Measurements from ENCODE around the gene TET3.
"Not testable (repeated sequence)": the region's sequence is repeated elsewhere in the genome, so short reads cannot be mapped to it uniquely, and the experiment has no call there.

TET3 gene

DNA sequence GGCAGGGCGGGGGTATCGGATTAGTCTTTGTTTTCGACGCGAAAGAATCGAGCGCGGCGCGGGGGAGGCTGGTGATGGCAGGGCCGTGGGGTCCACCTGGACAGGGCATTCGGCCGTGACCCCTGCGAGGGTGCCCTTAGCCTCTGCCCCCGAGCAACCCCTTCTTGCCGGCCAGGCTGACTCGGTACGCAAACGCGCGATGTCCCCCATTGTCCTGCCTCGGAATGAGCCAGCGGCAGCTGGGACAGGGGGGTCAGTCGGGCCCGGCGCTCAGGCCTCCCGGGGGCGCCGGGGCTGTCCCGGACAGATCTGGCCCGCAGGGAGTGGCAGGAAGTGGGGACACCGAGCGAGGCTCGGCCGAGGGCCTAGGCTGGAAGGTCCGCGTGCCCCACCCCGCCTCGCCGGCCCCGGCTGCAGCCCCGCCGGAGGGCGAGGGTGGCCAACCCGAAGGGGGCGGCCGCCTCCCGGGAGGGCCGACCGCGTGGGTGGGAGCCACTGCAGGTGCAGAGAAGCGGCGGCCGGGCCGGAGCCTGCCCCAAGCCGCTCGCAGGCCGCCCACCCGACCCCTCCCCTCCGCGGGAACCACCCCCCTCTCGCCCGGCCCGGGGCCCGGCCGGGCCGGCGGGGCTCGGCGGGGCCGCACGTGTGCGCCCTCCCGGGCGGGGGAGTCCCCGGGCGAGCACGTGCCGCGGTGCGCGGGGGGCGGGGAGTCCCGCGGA is at the start of gene TET3:
Gene TET3, plus strand, starts transcription at position 708 of the 719 bp plus-strand sequence. CDS start 1,494 bp downstream, outside the sequence.
- no peak for DNase-seq

DNA sequence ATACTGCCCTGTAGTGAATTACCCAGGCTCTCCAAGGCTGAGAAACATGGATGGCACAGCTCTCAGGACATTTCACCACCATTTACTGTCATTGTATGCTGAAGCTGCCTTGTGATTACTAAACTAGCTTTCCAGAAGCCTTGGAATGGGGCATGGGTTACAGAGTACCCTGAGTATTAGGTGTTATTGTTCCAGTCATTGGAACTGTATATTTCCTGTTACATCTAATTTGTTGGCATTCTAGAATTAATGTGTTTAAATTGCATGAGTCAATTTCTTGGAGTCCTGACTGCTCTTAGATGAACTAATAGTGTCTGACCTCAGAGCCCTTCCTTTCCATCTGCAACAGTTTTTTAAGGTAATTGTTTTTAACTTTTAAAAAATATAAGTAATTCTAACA is 49.1 kb upstream of the TET3 start:
- no peak for DNase-seq

DNA sequence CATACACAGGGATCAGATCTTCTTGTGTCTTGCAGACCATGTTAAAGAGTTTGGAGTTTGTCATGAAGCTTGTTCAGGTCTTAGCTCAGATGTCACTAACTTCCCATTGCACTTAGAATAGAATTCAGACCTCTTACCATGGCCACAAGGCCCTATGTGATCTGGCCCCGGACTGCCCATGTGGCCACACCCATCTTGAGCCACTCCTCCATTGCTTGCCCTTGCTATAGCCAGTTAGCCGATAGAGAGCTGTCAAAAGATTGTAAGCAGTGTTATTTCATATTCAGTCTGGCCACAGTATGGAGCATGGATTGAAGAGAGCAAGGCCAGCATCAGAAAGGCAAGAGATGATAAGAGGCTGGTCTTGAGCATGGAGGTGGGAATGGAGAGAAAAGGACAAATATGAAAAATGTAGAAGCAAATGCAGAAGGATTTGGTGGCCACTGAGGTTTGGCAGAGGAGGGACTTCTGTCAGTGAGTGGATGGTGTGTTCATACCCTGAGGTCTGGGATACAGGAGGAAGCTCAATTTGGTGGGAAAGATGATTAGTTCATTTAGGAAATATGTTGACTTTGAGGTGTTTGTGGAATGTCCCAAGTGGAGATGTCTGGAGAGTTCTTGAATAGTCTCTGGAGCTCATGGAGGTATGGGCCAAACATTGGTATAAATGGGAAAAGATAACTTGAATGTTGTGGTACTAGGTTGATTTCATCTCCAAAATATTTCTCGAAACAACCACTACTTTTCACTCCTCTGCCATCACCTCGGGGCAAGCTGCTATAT is 47.4 kb upstream of the TET3 start:
- no peak for DNase-seq

DNA sequence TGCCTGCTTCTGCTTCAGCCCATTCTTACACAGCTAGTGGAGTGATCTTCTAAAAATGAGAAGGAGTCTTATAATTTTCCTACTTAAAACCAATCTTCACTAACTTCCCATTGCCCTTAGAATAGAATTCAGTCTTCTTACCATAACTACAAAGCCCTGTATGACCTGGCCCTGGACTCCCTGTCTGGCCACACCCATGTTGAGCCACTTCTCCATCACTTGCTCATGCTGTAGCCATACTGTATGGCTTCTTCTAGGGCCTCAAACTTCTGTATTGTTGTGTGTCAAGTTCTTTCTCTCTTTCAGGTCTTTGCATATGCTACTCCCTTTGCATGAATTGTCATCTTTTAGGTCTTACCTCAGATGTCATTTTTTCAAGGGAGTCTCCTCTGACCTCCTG is 46.8 kb upstream of the TET3 start:
- no peak for DNase-seq

DNA sequence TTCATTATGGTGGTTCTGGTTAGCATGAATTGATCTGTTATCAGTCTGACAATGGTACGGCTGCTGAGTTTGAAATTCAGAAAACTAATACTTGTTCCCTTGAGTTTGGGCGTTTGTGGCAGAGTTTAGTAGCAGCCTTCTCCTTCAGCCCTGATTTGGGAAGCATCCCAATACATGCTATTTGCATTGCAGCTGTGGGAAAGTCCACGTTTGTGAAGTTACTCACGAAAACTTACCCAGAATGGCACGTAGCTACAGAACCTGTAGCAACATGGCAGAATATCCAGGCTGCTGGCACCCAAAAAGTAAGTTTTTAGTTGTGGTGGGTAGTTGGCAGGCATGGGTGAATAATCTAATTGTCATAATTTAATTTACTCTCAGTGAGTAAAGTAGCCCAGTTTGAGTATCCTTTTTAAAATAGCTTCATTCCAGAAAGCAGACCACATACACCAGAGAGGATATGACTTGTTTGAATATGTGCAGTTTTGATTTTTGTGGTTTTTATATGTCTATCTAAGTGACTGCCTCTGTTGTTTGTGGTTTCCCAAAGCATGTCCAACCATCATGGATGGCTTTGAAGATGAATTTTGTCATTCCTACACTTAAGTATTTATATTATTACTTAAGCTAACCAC is 45.9 kb upstream of the TET3 start:
- DNase-seq: no peak

DNA sequence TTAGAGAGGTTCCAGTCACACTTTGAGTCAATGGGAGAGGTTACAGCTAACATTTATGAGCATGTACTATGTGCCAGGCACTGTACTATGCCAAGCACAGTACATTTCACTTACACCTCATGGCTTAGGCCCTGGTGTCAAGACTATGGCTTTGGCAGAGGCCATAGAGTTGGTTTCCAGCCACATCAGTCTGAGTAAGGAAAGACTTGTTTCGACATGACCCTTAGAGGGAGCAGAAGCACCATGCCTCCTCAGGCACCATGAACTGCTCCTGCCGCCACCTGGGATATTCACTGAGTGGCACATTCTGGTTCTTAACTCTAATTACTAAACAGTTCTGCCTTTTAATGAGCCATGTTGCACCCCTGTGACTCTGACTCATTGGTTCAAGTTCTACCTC is 45.3 kb upstream of the TET3 start:
- no peak for DNase-seq

DNA sequence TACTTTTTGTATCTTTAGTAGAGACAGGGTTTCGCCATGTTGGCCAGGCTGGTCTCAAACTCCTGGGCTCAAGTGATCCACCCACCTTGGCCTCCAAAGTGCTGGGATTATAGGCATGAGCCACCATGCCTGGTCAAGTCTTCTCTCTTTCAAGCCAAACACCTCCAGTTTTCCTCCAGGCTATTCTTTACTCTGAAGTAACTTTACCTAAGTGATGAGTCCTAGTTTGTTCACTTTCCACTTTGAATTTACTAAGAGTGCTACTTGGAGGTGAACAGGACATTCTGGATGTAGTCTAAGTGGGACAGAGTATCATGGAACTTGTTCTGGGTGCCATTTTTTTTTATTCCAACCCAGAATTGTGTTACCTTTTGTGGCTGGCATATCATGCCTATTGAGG is 44.6 kb upstream of the TET3 start:
- DNase-seq: not testable (repeated sequence)

DNA sequence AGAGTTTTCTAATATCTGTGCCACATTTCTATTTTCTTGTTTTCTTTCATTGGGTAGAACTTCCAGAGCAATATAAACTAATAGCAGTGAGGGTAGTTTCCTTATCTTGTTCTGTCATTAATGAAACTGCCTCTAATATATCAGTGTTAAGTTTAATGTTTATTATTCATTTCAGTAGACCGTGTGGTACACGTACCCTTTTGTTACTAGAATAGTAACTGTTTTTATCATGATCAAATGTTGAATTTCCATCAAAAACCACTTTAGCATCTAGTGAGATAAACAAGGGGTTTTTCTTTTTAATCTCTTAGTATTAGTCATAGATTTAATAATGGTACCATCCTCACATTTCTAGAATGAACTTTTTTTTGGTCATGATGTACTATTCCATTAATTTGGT is 42.0 kb upstream of the TET3 start:
- no peak for DNase-seq

DNA sequence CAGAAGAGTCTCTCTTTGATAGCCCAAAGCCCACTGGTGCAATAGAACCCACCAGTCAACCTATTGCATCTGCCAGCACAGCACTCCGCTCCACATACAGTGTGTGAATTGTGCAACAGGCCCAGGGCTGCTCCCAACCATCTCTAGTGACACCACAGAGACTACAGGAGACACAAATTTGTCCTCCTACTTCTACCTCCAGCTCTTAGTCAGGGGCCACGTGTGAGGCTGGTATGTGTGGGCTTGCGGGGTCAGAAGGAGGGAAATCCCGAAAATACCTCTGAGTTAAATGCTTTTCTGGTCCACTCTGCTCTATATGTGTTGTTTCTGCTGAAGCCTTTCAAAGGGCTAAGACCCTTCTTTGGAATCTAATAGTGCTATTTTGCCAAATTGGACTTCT is 40.0 kb upstream of the TET3 start:
- DNase-seq: no peak

DNA sequence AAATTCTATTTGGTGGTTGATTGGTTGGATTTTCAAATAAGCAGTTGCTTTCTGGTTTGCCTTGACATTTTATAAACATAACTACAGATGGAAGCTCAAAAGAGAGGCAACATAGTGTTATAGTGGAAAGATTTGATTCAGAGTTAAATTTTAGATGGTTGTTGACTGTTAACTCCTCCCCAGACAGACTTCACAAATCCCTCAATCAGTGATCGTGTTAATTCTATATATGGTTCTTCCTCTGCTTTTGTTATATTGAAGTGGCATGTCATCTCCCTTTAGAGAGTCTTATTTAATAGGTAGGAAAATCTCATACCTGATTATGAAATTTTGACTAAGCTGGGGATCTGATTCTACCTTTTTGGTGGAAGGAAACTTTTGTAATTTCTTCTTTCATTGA is 38.5 kb upstream of the TET3 start:
- no peak for DNase-seq

DNA sequence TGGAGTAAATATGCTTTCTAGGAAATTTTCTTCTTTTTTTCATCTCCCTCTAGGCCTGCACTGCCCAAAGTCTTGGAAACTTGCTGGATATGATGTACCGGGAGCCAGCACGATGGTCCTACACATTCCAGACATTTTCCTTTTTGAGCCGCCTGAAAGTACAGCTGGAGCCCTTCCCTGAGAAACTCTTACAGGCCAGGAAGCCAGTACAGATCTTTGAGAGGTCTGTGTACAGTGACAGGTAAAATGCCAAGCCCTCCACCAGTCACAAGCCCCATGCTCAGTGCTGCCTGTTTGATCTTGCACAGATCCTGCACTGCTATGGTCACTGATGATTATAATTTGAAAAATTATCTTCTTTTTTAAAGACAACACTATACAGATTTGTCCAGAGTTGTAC is 38.0 kb upstream of the TET3 start:
- DNase-seq: no peak

DNA sequence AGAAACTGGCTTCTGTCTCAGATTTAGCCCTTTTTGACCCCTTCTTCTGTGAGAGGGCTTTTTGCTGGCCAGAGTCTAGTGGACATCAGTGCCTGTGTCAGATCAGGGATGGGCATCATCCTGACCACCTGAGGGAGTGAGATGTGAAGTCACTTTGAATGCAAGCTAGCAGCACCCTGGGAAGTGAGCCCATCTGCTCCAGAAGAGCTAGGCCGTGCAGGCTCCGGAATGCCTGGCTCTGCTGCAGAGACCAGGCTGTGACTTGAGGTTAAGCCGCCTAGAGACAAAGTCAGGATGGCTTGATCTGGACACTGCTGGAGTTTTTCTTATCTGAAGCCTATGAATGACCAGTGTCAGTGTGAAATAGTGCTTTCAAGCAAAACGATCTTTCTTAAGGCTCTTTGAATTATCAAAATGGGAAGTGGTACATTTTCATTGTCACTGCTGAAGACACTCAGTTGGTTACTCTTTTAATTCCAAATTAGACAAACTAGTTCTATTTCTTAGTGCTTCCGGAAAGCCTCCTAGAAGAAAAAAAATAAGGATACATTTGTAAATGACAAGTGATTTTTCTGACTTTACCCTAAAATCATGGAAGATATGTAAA is 37.2 kb upstream of the TET3 start:
- DNase-seq: no peak

DNA sequence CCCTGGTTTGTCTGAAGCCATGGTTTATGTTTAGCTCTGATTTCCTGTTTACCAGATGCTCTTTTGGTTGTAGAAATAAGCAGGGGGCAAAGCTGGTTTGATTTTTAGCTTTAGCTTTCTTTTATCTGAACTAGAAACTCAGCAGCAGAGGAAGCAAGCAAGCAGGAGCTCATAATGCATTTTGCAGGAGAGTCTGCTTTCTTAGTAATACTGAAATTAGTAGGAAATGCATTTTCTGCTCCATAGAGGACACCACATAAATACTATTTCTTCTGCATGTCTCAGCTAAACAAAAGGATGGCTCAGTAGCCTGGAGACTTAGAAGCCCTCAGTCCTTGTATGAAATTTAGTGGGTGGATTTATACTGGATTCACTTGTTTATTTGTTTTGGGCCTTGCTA is 34.9 kb upstream of the TET3 start:
- DNase-seq: no peak

DNA sequence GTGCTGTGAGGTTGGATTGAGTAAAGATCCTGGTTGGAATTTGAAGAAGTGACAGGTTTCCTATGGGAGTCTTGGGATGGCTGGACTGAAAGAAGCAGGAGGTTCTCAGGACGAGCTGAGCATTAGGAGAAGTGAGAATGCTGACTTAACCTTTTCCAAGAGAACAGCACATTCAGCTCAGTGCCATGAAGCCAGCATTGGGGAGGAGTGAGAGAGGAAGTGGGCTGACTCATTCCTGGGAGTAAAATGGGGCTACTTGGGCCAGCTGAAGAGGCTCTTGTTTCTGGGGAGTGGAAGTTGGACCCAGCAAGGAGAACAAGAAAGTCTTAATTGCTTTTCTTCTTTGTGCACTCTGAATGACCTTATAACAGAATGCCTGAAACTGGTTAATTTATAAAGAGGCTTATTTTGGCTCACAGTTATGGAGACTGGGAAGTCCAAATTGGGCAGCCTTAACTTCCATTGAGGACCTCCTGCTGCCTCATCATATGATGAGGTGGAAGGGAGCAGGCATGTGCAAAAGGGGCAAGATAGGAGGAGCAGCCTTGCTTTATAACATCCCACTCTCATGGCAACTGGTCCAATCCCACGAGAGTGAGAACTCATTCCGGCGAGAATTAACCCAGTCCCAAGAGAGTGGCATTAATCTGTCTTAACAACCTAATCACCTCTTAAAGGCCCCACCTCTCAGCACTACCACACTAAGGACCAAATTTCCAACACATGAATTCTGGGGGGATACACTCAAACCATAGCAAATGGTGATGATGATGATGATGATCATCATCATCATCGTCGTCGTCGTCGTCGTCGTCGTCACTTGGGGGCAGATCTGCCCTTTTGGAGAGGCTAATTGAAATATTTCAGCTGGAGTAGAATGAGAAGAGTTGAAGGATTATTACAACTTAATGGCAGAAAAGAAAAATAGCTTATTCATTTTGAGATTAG is 31.9 kb upstream of the TET3 start:
- no peak for DNase-seq

DNA sequence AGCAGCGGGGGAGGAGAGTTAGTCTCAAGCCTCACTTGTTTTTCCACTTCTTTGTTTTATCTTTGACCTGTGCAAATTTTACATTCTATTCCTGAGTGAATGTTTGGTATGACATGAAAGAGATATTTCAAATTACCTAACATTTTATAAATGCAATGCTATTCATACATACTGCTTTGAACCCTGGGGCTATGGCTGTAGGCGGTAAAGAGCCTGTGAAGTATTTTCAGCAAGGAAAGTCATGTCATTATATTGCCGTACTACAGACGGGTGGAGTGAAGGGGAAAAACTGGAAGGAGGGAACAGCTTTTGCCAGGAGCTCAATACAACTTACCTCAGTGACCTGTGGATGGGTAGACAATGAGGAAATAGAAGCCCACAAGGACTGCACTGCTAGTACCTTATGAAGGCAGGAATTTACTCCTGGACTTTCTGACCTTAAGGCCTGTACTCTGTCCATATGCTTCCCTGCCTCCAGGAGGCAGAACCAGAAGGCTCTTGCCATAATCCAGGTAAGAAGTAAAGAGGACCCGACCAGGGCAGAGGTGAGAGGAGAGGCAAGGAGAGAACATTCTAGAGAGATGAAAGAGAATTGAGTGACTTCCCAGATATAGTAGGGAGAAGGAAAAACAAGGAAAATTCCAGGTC is 28.4 kb upstream of the TET3 start:
- no peak for DNase-seq

DNA sequence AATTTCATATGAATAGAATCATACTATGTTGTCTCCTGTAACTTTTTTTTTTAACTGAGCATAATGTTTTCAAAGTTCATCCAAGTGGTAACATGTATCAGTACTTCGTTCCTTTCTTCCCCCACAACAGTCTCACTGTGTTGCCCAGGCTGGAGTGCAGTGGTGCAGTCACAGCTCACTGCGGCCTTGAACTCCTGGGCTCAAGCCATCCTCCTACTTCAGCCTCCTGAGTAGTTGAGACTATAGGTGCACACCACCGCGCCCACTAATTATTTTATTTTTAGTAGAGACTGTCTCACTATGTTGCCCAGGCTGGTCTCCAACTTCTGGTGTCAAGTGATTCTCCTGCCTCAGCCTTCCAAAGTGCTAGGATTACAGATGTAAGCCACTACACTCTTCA is 23.4 kb upstream of the TET3 start:
- DNase-seq: no peak

DNA sequence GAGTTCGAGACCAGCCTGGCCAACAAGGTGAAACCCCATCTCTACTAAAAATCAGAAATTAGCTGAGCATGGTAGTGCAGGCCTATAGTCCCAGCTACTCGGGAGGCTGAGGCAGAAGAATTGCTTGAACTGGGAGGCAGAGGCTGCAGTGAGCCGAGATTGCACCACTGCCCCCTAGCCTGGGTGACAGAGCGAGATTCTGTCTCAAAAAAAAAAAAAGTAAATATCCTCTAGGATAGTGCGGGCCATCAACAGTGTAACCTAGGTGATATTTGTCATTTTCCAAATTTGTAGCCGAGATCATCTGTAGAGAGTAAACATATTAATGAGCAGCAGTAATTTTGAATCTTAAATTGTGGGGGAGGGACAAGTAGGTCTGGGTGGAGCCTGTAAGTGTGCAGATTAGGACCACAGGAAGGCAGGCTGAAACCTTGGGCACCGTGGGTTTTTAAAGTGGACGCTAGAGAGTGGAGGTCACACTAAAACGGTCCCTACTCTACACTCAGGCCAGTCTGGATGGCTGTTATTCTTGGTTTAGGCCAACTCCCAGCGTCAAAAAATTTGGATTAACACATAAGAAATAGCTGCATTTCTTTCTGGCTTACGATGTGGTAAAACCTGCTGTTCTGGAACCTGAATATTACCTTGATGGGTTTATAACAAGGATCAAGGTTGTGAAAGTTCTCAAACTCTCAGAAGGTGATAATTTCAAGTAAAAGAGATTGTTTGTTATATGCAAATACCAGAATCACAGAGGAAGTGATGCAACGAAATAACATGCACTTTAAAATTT is 22.7 kb upstream of the TET3 start:
- no peak for DNase-seq

DNA sequence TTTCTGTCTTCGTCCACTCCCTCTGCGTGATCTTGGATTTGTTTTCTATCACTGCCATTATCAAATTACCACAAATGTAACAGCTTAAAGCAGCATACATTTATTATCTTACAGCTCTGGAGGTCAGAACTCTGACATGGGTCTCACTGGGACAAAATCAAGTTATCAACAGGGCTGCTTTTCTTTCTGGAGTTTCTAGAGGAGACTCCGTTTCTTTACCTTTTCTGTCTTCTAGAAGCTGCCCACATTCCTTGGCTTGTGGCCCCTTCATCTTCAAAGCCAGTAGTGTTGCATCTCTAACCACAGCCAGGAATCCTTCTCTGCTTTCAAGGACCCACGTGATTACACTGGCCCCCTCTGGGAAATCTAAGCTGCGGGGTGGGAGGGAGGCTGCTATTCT is 21.9 kb upstream of the TET3 start:
- no peak for DNase-seq

DNA sequence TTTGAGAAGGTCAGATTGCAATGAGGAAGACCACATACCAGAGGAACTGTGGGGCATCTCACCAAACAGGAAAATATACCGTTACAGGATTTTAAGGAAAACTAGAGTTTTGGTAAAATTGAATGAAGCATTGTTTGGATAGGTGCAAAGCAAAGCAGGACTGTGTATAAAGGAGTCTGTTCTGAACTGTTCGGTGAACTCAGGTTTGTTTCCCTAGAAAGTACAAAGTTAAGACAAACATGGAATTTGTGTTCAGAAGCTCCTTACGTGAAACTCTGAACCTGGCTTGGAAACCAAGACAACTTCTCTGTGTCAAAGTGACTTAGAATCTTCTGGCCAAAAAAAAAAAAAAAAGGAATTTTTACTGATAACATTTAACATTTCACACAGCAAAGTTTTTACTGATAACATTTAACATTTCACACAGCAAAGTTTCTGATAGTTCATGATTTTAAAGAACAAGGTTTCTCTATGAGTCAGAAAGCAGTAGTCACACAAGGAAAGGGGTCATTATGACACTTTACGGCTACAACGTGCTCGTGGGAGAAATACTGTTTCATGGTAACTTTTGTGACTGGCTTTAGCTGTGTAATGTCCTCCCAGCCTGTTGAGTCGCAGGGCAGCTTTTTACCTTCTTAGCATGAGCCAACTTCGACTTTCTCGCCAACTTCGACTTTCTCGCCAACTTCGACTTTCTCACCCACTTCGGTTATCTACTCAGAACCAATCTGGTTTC is 21.2 kb upstream of the TET3 start:
- no peak for DNase-seq

DNA sequence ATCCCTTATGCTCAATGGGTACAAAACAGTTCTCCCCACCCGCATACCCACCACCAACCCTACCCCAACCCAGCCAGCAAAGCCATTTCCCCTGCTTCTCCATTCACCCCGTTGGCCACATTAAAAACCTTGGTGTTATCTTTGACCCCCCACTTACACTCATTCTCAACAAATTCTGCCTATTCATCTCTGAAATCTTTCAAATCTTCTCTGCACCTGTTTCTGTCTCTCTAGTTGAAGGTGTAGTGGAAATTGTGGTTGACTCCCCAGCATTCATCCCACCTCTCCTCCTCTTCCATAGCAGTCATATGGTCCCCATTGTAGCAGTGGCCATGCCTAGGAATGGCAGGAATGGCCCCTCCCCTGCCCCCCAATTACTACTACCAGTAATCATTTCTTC is 20.5 kb upstream of the TET3 start:
- no peak for DNase-seq

All from DMS 273 treated with DMSO at 0.1 percent for 48 hours (cell line).